ENCODE results near the gene RUVBL2. TPM values are rescaled to one million over a fixed set of nuclear protein-coding genes. Genes with fewer than 3 reads are reported as not detected.

RUVBL2 gene
- total RNA-seq, 1 donor from 2014 or later = 64.2 TPM

GRCh38 chr19:48950159-48950558 is 43.5 kb upstream of the RUVBL2 start:
- Mint-ChIP-seq H3K36me3 (ENCODE audit: unreplicated experiment) (no peaks in the 10 kb centered on the region), H3K27me3 (ENCODE audit: unreplicated experiment) (no peaks in the 10 kb centered on the region), H3K27ac (ENCODE audit: unreplicated experiment) (no peak overlapping the region), H3K4me1 (ENCODE audit: unreplicated experiment) (peaks cover 12% of the 10 kb centered on the region), H3K4me3 (ENCODE audit: unreplicated experiment) (no peak overlapping the region), H3K9me3 (ENCODE audit: unreplicated experiment) (no peaks in the 10 kb centered on the region)
- no peak for TF ChIP-seq CTCF (IDR thresholded peaks at IDR 0.05)
- no peak for DNase-seq (ENCODE audit: extremely low spot score, unreplicated experiment)

GRCh38 chr19:48950830-48951519 is 42.7 kb upstream of the RUVBL2 start:
- H3K4me1 Mint-ChIP-seq (ENCODE audit: unreplicated experiment) = peaks cover 20% of the 10 kb centered on the region
- no peak for TF ChIP-seq CTCF (IDR thresholded peaks at IDR 0.05)
- no peaks in the 10 kb centered on the region for H3K27me3 Mint-ChIP-seq (ENCODE audit: unreplicated experiment)
- no peak for DNase-seq (ENCODE audit: extremely low spot score, unreplicated experiment)
- no peak overlapping the region for H3K27ac Mint-ChIP-seq (ENCODE audit: unreplicated experiment)
- H3K9me3 Mint-ChIP-seq (ENCODE audit: unreplicated experiment) = no peaks in the 10 kb centered on the region
- no peak overlapping the region for H3K4me3 Mint-ChIP-seq (ENCODE audit: unreplicated experiment)
- peaks cover under 1% of the 10 kb centered on the region for H3K36me3 Mint-ChIP-seq (ENCODE audit: unreplicated experiment)

- H3K27ac Mint-ChIP-seq (ENCODE audit: unreplicated experiment) = no peak overlapping the region
- H3K4me3 Mint-ChIP-seq (ENCODE audit: unreplicated experiment) = no peak overlapping the region
- H3K27me3 Mint-ChIP-seq (ENCODE audit: unreplicated experiment) = no peaks in the 10 kb centered on the region
- no peaks in the 10 kb centered on the region for H3K9me3 Mint-ChIP-seq (ENCODE audit: unreplicated experiment)
- peaks cover 7% of the 10 kb centered on the region for H3K36me3 Mint-ChIP-seq (ENCODE audit: unreplicated experiment)
- TF ChIP-seq CTCF (IDR thresholded peaks at IDR 0.05) = no peak
- peaks cover 21% of the 10 kb centered on the region for H3K4me1 Mint-ChIP-seq (ENCODE audit: unreplicated experiment)
- no peak for DNase-seq (ENCODE audit: extremely low spot score, unreplicated experiment)
These were observed 40.5 kb upstream of the RUVBL2 start for GRCh38 chr19:48953141-48953540.

GRCh38 chr19:48953990-48954594 is 39.6 kb upstream of the RUVBL2 start:
- Mint-ChIP-seq H3K27me3 (ENCODE audit: unreplicated experiment) (no peaks in the 10 kb centered on the region), H3K9me3 (ENCODE audit: unreplicated experiment) (no peaks in the 10 kb centered on the region), H3K36me3 (ENCODE audit: unreplicated experiment) (peaks cover 9% of the 10 kb centered on the region), H3K4me3 (ENCODE audit: unreplicated experiment) (peak overlapping the region; percentile 77), H3K4me1 (ENCODE audit: unreplicated experiment) (peaks cover 16% of the 10 kb centered on the region), H3K27ac (ENCODE audit: unreplicated experiment) (peak overlapping the region; percentile 80)
- no peak for DNase-seq (ENCODE audit: extremely low spot score, unreplicated experiment)
- TF ChIP-seq CTCF (IDR thresholded peaks at IDR 0.05) = no peak

GRCh38 chr19:48954595-48955307 is 38.9 kb upstream of the RUVBL2 start, which contains the start of gene BAX:
BAX (plus strand) TSS chr19:48954875; CDS start chr19:48954929, 54 bp downstream.
- Mint-ChIP-seq H3K4me1 (ENCODE audit: unreplicated experiment) (peaks cover 16% of the 10 kb centered on the region), H3K27me3 (ENCODE audit: unreplicated experiment) (no peaks in the 10 kb centered on the region), H3K36me3 (ENCODE audit: unreplicated experiment) (peaks cover 9% of the 10 kb centered on the region), H3K9me3 (ENCODE audit: unreplicated experiment) (no peaks in the 10 kb centered on the region), H3K27ac (ENCODE audit: unreplicated experiment) (peak within 1 kb of the TSS; percentile 80), H3K4me3 (ENCODE audit: unreplicated experiment) (peak within 1 kb of the TSS; percentile 77)
- peak; percentile 99 for DNase-seq (ENCODE audit: extremely low spot score, unreplicated experiment)
- no peak for TF ChIP-seq CTCF (IDR thresholded peaks at IDR 0.05)
